NCI-H748 treated with DMSO at 0.1 percent for 48 hours (cell line): ENCODE measurements around the gene TUBGCP5.

Experiments used
- DNase-seq: peaks from one replicate; lab custom pipeline; 2025; lab: John Stamatoyannopoulos, UW

Gene TUBGCP5

DNA sequence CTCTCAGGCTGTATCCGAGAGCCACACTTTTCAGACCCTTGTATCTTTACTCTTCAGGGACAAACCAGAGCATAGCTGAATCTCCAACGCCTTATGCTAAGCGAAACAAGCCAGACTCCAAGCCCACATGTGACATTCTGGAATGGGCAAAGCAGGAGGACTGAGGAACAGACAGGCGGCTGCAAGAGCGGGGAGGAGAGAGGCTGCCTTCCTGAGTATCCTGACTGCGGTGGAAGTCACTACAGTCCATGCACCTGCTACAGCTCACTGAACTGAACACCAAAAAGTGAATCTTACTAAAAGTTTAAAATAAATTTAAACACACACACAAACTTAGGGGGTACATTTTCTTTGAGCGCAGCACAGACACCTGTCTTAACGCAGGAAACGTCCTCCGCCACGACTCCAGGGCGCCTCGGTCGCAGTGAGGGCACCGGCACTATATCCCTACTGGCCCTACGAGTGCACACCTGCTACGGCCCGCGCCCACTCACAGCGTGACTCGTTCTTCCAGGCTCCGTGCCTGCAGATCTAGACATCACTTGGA, 60.6 kb downstream of the TUBGCP5 start:
- DNase-seq: no peak

GRCh38 chr15:22974745-22975144, 64.6 kb downstream of the TUBGCP5 start:
- no peak for DNase-seq

DNA sequence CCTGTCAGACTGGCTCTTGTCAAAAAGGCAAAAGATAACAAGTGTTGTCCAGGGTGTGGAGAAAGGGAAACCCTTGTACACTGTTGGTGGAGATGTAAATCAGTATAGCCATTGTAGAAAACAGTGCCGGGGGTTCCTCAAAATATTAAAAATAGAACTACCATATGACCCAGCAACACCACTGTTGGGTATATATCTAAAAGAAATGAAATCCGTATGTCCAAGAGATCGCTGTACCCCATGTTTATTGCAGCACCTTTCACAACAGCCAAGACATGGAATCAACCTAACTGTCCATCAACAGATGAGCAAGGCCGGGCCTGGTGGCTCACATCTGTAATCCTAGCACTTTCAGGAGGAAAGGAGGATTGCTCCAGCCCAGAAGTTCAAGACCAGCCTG, 65.4 kb downstream of the TUBGCP5 start:
- DNase-seq: no peak

GRCh38 chr15:22973286-22973685, 66.1 kb downstream of the TUBGCP5 start:
- DNase-seq: no peak

DNA sequence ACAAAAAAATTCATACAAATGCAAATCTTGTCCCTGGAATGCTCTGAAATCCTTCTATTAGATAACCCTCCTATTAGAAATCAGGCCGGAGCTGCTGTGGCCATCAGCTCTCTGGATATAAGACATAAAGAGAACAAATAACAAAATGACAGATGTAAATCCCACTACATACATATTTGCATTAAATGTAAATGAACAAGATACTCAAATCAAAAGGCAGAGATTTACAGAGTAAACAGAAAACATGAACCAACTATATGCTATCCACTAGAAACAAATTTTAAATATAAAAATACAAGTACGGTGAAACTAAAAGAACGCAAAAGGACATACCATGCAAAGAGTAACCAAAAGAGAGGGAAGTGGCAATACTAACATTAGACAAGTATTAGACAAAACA, 69.9 kb downstream of the TUBGCP5 start:
- no peak for DNase-seq

DNA sequence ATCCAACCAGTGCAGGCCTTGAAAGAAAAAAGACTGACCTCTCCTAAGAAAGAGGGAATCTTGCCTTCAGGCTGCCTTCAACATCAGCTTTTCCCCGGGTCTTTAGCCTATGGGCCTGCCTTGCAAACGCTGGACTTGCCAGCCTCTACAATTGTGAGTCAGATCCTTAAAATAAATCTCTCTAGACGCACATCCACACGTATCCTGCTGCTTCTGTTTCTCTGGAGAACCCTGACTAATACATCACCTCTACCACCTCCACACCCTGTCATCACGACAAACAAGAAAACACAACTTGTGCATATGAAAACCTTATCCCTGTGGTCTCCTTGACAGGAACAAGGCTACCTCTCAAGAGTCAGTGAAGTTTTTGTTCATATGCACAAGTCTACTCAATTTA, 71.0 kb downstream of the TUBGCP5 start:
- no peak for DNase-seq

GRCh38 chr15:22967084-22967770, 72.1 kb downstream of the TUBGCP5 start:
- DNase-seq: no peak

DNA sequence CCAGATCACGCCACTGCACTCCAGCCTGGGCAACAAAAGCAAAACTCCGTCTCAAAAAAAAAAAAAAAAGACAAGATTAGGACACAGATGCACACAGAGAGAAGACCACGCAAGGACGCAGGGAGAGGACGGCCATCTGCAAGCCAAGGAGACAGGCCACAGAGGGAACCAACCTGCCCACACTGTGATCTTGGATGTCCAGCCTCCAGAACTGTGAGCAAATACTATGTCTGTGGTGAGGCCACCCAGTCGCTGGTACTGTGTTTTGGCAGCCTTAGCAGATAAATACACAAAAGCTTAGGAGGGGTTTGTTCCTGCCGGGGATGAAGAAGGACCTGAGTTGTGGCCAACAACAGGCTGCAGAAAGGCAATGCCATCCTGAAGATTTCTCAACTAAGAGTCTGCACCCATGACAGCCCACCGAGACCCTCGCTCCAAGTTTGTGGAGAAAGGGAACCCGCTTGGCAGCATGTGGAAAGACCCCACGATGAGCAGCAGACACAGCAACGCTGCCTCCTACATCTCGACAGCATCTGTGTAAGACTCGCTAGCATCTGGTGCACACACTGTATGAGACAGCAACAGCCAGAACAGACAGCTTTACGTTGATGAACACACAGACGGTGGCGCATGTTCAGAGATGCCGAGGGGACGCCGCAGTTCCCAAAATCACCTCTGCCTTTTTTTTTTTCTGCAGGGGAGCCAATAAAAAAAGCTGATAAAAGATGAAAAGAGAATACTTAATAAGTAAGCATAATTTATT, 72.9 kb downstream of the TUBGCP5 start:
- DNase-seq: no peak

DNA sequence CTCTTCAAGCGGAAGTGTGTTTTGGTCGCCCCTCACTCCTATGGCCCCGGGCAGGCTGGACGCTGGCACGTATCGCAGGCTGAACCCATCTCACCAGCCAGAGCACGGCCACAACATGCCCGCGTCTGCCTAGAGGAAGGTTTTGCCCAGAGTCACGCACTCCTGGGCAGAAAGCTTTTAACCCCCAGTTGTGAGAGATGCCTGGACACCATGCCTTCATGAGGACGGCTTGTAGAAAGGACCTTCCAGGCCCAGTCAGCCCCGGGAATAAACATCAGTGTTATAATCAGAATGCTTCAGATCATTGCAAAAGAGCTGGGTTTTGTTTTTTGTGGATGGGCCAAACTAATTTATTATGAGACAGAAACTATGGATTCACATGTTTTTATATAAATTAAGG, 75.7 kb downstream of the TUBGCP5 start:
- no peak for DNase-seq

DNA sequence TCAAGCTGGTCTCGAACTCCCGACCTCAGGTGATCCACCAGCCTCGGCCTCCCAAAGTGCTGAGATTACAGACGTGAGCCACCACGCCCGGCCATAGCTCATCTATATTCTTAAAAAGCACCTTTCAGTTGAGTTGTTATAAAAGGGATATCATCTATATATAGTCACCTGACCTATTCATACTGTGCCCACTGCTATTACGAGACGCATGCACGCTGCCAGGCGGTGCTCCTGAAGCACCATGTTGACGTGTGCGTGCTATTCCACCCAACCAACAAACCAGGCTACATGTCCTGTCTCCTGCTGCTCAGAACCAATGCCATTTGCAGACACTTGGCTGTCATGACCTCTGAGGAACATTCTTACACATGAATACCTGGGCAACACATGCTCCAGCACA, 76.8 kb downstream of the TUBGCP5 start:
- DNase-seq: no peak

DNA sequence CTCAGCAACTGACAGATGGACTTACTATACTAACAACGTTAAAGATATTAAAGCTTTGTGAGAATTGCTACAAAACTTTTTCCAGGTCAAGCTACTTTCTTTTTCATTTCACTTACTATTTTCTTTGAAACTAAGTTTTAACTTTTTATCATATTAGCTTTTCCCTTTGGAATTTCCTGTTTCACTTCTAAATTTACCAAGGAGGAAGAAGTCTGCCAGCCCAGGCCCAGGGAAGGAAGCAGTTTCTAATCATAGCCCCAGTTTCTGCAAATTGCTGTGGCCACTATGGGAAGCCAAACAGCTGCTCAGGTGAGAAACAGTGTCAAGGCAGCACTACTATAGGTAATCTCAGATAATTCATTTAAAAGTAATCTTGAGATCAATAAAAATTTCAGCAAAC, 77.6 kb downstream of the TUBGCP5 start:
- DNase-seq: no peak

DNA sequence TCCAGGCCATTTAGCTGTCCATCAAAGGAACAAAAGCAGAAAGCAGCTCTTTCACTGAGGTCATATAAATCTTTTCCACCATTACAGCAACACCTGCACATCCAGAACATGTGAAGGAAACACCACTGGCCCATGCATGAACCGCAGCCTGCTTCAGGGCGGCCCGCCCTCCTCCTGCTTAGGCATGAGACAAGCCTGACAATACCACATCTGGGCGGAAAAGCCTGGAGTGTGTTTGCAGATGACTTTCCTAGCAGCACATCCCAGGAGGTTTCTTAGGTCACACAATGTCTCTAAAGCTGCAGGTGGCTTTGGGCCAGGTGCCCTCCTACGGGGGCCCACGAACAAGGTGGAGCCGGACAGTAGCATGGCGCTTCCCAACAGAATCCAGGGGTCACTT, 78.8 kb downstream of the TUBGCP5 start:
- DNase-seq: no peak

GRCh38 chr15:22960126-22960525, 79.2 kb downstream of the TUBGCP5 start:
- DNase-seq: no peak

- no peak for DNase-seq
Observed at GRCh38 chr15:22959321-22960101, 79.9 kb downstream of the TUBGCP5 start.

- no peak for DNase-seq
Observed at GRCh38 chr15:22958487-22959280, 80.7 kb downstream of the TUBGCP5 start.

DNA sequence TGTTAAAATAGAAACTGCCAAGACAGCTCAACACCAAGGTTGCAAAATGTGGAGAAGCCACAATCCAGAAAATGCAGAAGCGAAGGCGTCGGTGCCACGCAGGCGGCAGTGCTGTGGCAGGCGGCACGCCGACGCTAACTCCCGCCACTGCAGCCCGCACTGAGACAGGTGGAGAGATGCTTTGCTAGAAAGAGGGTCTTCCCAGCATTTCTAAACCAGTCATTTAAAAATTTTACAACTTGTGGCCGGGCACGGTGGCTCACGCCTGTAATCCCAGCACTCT, 82.5 kb downstream of the TUBGCP5 start:
- no peak for DNase-seq

GRCh38 chr15:22956257-22956977, 83.0 kb downstream of the TUBGCP5 start:
- DNase-seq: no peak

DNA sequence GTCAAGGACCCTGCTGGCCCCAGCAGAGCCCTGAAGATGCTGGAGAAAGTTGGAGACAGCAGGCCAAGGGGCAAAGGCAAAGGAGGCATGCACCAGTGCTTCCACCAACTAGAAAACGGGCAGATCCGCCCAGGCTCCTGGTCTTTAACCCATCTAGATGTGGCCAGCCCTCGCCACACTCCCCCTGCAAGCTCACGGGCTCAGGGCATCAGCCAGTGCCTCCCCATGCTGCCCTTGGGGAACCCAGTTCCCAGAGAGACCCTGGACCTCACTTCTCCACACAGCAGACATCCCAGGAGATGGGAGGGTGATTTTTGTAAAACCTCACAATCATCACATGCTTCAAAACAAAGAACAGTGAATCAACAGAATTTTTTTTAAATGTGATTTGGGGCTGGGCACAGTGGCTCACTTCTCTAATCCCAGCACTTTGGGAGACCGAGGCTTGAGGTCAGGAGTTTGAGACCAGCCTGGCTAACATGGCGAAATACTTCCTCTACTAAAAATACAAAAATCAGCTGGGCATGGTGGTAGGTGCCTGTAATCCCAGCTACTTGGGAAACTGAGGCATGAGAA, 83.7 kb downstream of the TUBGCP5 start:
- DNase-seq: no peak

GRCh38 chr15:22954798-22955543, 84.4 kb downstream of the TUBGCP5 start:
- no peak for DNase-seq

DNA sequence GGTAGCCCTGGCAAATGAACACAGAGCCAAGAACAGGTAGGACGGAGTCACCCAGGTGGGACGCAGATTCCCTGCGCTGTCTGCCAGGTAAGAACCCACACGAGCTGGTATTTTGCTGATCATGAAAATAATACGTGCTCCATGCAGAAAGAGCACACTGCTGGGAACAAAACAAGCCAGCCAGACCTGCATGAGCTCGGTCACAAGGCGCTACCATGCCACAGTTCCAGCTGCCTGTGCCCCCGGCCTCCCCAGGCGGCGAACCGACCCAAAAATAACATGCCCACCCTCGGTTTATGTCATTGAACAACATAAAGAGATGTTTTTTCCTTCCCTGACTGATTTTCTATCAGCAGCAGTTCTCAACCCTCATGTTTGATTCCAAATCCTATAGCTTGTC, 85.0 kb downstream of the TUBGCP5 start:
- no peak for DNase-seq
